HG03060 (cell line): ENCODE data around the gene PI4KB.

Source experiments
- ATAC-seq: cut with Tn5 transposase; IDR thresholded peaks from one replicate; pipeline ENCODE4 v1.9.1; 2021; ENCODE audit warnings: low read depth, moderate number of reproducible peaks; ENCODE audit not compliant: unreplicated experiment

PI4KB gene

DNA sequence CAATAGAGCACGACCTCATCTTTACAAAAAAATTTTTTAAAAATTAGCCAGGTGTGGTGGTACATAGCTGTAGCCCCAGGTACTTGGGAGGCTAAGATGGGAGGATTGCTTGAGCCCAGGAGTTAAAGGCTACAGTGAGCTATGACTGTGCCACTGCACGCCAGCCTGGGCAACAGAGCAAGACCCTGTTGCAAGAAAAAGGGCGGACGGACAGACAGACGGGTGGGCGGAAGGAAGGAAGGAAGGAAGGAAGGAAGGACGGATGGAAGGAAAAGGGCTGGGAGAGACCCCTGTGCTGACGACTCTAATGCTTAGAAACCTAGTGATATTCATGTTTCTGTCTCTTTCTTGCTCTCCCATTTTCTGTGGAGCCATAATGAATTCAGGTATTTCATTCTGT is 14.4 kb downstream of the PI4KB start:
- ATAC-seq, result no peak

GRCh38 chr1:151312411-151312810 is 14.8 kb downstream of the PI4KB start:
- ATAC-seq, result no peak

GRCh38 chr1:151311589-151312331 is 15.5 kb downstream of the PI4KB start:
- ATAC-seq, result no peak

DNA sequence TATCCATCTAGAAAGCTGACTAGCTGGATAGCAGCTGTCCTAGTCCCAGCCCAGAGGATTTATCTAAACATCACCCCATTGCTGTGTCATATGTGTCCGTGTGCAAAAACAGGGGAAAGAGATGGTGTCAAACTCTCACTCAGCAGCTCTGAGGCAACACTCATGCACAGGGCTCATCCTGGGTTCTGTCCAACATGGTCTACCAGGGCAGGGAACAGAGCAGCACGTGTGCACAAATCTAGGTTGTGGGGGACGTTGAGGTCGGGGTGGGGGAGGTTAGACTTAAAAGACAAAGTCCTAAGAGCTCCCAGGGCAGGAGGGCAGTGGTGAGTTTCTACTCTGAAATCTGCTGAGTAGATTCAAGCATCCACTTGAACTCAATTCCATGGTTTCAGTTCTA is 16.2 kb downstream of the PI4KB start:
- ATAC-seq, result no peak

GRCh38 chr1:151309811-151310323 is 17.3 kb downstream of the PI4KB start:
- ATAC-seq, result no peak

- no peak for ATAC-seq
These were observed 32.3 kb downstream of the PI4KB start for GRCh38 chr1:151294742-151295462.

DNA sequence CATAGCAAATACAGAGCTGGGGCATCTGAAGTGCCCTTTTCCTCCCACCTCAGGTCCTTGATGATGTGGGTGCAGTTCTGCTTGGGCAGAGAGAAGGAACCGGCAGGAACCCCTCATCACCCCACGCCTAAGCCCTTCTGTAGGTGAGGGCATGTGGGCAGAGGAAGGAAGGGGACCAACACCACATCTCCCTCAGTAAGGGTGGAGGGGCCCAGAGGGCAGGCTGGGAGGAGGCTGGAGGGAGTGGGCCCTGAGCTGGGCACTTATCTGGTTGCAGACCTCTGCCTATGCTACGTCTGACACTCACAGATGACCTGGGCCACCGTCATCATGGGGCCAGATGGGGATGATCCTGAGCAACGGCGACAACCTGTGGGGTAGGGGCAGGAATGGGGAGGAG is 34.1 kb downstream of the PI4KB start:
- ATAC-seq, result no peak

DNA sequence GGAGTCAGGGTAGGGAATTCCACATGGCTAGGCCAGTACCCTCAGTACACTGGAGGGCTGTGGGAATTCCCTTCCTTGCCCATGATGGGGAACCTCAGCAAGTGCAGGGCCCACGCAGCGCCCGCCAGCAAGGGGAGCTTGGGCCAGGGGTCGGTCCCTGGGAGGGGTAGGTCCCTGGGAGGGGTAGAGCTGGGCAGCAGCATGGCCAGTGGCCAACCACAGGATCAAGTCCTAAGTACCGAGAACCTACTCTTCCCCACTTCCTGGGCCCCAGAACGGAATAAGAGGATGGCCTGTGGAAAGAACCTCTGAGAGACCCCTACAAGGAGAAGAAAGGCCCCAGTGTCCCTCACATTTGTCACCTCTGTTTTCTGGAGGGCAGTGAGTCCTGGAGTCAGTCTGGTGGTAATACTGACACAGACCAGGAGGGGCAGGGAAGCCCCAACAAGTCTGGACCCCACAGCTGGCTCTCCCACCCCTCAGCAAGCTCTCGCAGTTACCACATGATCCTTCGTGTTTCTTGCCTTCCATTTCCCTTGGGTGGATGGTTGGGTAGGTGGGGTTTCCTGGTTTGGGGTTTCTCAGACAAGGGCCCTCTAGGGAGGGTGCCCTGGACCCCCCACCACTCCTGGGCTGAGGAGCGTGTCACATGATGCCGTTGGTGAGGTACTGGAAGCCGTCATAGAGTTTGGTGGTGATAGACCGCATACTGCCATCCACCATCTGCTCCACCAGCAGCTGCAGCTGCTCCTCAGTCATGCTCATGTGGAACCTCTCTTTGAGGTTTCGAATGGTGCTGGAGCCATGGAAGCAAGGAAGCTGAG is 34.8 kb downstream of the PI4KB start:
- ATAC-seq, result no peak

DNA sequence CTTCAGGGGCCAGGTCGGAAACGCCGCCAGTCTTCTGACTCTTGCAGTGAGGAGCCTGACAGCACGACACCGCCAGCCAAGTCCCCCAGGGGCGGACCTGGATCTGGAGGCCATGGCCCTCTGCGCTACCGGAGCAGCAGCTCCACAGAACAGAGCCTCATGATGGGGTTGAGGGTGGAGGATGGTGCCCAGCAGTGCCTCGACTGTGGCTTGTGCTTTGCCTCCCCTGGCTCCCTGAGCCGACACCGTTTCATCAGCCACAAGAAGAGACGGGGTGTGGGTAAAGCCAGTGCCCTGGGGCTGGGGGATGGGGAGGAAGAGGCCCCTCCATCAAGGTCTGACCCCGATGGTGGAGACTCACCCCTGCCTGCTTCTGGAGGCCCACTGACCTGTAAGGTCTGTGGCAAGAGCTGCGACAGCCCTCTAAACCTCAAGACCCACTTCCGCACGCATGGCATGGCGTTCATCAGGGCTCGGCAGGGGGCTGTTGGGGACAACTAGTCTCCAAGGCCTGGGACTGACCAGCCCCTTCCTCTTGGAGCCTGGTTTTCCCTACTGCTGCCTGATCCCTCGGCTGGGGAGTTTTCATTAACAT is 36.4 kb downstream of the PI4KB start:
- no peak for ATAC-seq

DNA sequence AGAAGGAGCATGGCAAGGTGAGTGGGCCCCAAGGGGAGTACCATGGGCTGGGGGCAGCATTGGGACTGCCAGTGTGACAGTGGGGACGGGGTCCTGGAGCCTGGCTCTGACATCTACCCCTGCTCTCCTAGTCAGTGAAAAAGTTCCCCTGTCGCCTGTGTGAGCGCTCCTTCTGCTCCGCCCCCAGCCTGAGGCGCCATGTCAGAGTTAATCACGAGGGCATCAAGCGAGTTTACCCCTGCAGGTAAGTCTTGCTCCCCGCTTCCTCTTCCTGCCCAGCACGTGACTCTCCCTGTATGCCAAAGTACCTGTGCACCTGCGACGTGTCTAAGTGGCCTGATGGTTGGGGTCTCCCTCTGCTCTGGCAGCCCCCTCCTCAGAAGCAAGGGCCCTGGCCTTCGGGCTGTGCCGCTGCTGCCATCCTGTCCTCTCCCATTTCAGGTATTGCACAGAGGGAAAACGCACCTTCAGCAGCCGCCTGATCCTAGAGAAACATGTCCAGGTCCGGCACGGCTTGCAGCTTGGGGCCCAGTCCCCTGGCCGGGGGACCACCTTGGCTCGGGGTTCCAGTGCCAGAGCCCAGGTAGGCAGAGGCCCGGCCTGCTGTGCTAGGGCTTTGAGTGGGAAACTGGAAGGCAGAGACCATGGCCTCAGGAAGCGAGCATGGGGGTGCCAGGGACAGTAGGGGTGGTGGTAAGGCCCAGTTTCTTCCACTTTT is 37.1 kb downstream of the PI4KB start:
- ATAC-seq, result no peak

DNA sequence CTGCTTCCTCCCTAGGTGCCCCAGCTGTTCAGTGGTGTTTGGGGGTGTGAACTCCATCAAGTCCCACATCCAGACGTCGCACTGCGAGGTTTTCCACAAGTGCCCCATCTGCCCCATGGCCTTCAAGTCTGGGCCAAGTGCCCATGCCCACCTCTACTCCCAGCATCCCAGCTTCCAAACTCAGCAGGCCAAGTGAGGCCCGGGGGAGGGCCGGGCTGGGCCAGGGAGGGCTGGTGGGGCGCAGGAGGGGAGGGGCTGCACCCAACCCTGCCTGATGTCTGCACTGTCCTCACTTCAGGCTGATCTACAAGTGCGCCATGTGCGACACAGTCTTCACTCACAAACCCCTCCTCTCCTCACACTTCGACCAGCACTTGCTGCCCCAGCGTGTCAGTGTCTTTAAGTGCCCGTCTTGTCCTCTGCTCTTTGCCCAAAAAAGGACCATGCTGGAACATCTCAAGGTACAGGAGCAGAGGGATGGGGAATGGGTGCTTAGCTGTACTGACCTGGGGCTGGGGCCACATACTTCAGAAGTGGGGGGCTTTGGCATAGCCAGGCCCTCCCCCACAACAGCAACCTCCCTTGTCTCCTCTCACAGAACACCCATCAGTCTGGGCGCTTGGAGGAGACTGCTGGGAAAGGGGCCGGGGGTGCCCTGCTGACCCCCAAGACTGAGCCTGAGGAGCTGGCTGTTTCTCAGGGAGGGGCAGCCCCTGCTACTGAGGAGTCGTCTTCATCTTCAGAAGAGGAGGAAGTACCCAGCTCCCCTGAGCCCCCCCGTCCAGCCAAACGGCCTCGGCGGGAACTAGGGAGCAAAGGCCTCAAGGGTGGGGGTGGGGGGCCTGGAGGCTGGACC is 37.9 kb downstream of the PI4KB start:
- no peak for ATAC-seq

GRCh38 chr1:151288502-151288901 is 38.7 kb downstream of the PI4KB start:
- ATAC-seq, result no peak

GRCh38 chr1:151287767-151288500 is 39.3 kb downstream of the PI4KB start:
- ATAC-seq, result no peak

- no peak for ATAC-seq
These were observed 39.9 kb downstream of the PI4KB start for GRCh38 chr1:151287341-151287699.

DNA sequence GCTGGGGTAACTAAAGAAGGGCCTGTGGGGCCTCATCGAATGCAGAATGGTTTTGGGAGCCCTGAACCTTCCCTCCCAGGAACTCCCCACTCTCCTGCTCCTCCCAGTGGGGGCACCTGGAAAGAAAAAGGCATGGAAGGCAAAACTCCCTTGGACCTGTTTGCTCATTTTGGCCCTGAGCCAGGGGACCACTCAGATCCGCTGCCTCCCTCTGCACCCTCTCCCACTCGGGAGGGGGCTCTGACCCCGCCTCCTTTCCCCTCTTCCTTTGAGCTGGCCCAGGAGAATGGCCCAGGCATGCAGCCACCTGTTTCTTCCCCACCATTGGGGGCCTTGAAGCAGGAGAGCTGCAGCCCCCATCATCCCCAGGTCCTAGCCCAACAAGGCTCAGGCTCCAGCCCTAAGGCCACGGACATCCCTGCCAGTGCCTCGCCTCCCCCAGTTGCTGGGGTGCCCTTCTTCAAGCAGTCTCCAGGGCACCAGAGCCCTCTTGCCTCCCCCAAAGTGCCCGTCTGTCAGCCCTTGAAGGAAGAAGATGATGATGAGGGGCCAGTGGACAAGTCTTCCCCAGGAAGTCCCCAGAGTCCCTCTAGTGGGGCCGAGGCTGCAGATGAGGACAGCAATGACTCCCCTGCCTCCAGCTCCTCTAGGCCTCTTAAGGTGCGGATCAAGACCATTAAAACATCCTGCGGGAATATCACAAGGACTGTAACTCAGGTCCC is 40.4 kb downstream of the PI4KB start:
- no peak for ATAC-seq

GRCh38 chr1:151284013-151284577 is 43.1 kb downstream of the PI4KB start:
- ATAC-seq, result no peak

DNA sequence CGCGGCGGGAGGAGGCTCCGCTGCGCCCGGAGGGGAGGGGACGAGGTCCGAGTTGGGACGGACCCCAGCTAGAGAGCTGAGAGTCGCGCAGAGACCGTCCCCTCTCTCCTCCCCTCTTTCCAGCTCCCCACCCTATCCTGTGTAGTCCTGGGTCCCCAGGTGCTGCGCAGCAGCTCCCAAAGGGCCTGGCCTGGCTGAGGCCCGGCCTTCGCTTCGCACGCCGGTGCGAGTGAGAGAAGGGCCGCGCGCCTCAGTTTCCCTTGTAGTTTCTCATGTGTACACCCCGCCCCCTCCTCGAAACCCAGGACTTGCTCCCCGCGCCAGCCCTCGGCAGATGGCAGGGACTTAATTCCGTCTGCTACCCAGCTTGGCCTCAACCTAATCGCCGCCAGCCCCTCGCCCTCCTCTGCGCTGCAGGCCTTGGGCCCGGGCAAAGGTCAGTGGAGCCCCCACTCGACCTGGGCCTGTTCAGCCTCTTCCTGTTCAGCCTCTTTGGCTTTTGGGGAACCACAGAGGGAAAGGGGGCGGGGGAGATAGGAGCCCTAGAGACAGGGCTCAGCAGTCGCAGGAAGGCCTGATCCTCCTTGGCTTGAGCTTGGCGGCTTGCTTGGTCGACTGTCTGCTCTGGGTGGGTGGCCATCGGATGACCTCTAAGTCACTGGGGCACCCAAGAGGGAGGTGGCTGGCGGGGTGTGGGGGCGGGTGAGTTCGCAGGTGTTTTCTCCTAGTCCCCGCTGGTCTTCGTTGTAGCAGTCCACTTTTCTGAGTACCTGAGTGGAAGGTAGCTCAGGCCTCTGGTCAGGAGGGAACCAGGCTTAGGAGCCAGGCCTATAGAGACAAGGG is 44.1 kb downstream of the PI4KB start:
- no peak for ATAC-seq
